K562 (cell line): ENCODE measurements around the gene CAV1. TPM values are rescaled to one million over a fixed set of nuclear protein-coding genes. Genes with fewer than 3 reads are reported as not detected.

Experiments
- BRCA1 ChIP-seq, 2 experiments: fragments of 450-650 bp in 1 of 2; sonication (generic) in 1 of 2; formaldehyde crosslinking in 1 of 2; IDR thresholded peaks; 2 replicates each; pipeline versions ENCODE4 v1.5.0 to v1.6.1; 2017 to 2020; ENCODE audit warnings: mild to moderate bottlenecking in 1 of 2, missing genetic modification reagents in 1 of 2
- BRD9 ChIP-seq: fragments of 450-650 bp; IDR thresholded peaks from 2 replicates; pipeline ENCODE4 v1.6.1; 2018; ENCODE audit warnings: low read depth; ENCODE audit not compliant: partially characterized antibody
- CBFA2T2 ChIP-seq: fragments of 450-650 bp; conservative IDR thresholded peaks from 2 replicates; pipeline ENCODE4 v1.6.1; 2017; ENCODE audit warnings: mild to moderate bottlenecking
- CTCFL ChIP-seq: IDR thresholded peaks from 2 replicates; pipeline ENCODE4 v1.6.1; 2011; ENCODE audit warnings: borderline replicate concordance, low read depth, mild to moderate bottlenecking, moderate library complexity, low read length; ENCODE audit not compliant: insufficient read depth, poor library complexity, severe bottlenecking
- DLX4 ChIP-seq: fragments of 250-450 bp; sonication (Bioruptor Pico); IDR thresholded peaks from 2 replicates; pipeline ENCODE4 v1.6.1; 2021; ENCODE audit warnings: mild to moderate bottlenecking
- ELK1 ChIP-seq: sonication (generic); formaldehyde crosslinking; IDR thresholded peaks from 2 replicates; pipeline ENCODE4 v1.8.1; 2022; ENCODE audit warnings: missing genetic modification reagents
- HMGN3 ChIP-seq: IDR thresholded peaks from 2 replicates; pipeline ENCODE4 v1.6.1; 2011; ENCODE audit warnings: borderline replicate concordance, low read depth, mild to moderate bottlenecking, mixed read lengths, low read length; ENCODE audit not compliant: insufficient read length; ENCODE audit errors: extremely low read depth
- KDM4B ChIP-seq, 2 experiments: fragments of 450-650 bp in 1 of 2; sonication (generic) in 1 of 2; IDR thresholded peaks; 2 replicates each; pipeline ENCODE4 v1.6.1; 2016 to 2017; ENCODE audit warnings: borderline replicate concordance in 2 of 2, antibody characterized with exemption in 1 of 2, low read depth in 1 of 2, mild to moderate bottlenecking in 1 of 2
- L3MBTL2 ChIP-seq: fragments of 450-650 bp; IDR thresholded peaks from 2 replicates; pipeline ENCODE4 v1.6.1; 2016; ENCODE audit warnings: mild to moderate bottlenecking, moderate library complexity
- MTA3 ChIP-seq: fragments of 450-650 bp; formaldehyde crosslinking; IDR thresholded peaks from 2 replicates; pipeline ENCODE4 v1.6.1; 2017; ENCODE audit warnings: mild to moderate bottlenecking, borderline replicate concordance
- NR2C2 ChIP-seq, 2 experiments: fragments of 200-800 bp in 1 of 2; sonication (Bioruptor generic) in 1 of 2; sonication (generic) in 1 of 2; formaldehyde crosslinking in 1 of 2; IDR thresholded peaks; 2 replicates each; pipeline versions ENCODE4 v1.6.1 to v1.8.0; 2016 to 2022; ENCODE audit warnings: mild to moderate bottlenecking in 1 of 2, missing compliant biosample characterization in 1 of 2, missing genetic modification characterization in 1 of 2, missing genetic modification reagents in 1 of 2
- NR2F6 ChIP-seq: fragments of 450-650 bp; formaldehyde crosslinking; IDR thresholded peaks from 2 replicates; pipeline ENCODE4 v1.4.0; 2020; ENCODE audit warnings: mild to moderate bottlenecking
- PCBP2 ChIP-seq: fragments of 200-400 bp; formaldehyde crosslinking; IDR thresholded peaks from 2 replicates; pipeline ENCODE4 v1.6.1; 2018; ENCODE audit warnings: low read length, low read depth, mild to moderate bottlenecking, moderate library complexity; ENCODE audit not compliant: poor library complexity, severe bottlenecking
- PHB2 ChIP-seq: fragments of 450-650 bp; IDR thresholded peaks from 2 replicates; pipeline ENCODE4 v1.6.1; 2017; ENCODE audit warnings: low read depth
- RAD21 ChIP-seq, 2 experiments: fragments of 250-450 bp in 1 of 2; fragments of 450-650 bp in 1 of 2; sonication (Bioruptor Pico) in 1 of 2; formaldehyde crosslinking in 1 of 2; IDR thresholded peaks in 1 of 2; conservative IDR thresholded peaks in 1 of 2; 2 replicates each; pipeline versions ENCODE4 v1.4.0 to v1.8.0; 2020 to 2022; ENCODE audit warnings: mild to moderate bottlenecking in 2 of 2, moderate library complexity in 1 of 2
- SMARCB1 ChIP-seq: IDR thresholded peaks from 2 replicates; pipeline ENCODE4 v1.6.1; 2011; ENCODE audit warnings: improper control_type of control experiment, low read depth; ENCODE audit not compliant: insufficient read length
- SP2 ChIP-seq: IDR thresholded peaks from 2 replicates; pipeline ENCODE4 v1.6.1; 2011; ENCODE audit warnings: mild to moderate bottlenecking, low read depth, low read length, moderate library complexity; ENCODE audit not compliant: poor library complexity, severe bottlenecking; ENCODE audit errors: extremely low read depth
- TCFL5 ChIP-seq: fragments of 250-450 bp; sonication (Bioruptor Pico); conservative IDR thresholded peaks from 2 replicates; pipeline ENCODE4 v1.6.1; 2021; ENCODE audit warnings: mild to moderate bottlenecking, moderate library complexity, matching md5 sums
- TRIM28 ChIP-seq: fragments of 450-650 bp; IDR thresholded peaks from 2 replicates; pipeline ENCODE4 v1.6.1; 2017
- ZNF280A ChIP-seq: fragments of 450-650 bp; IDR thresholded peaks from 2 replicates; pipeline ENCODE4 v1.6.1; 2018; ENCODE audit warnings: mild to moderate bottlenecking, low read depth; ENCODE audit not compliant: partially characterized antibody
- ZNF644 ChIP-seq: fragments of 200-800 bp; sonication (Bioruptor generic); IDR thresholded peaks from 2 replicates; pipeline ENCODE4 v1.6.1; 2016; ENCODE audit warnings: low read depth, missing genetic modification characterization, missing compliant biosample characterization
- polyA plus RNA-seq, 8 experiments: library from polyadenylated mRNA; depleted of rRNA in 4 of 8; stranded (reverse) in 5 of 8; unstranded in 3 of 8; fragments of >200 nt; fragmentation: Nextera tagmentation in 2 of 8; fragmentation: Illumina TruSeq in 1 of 8; extraction: Ambion mirVana in 2 of 8; extraction: Trizol in 1 of 8; gene quantifications; 2 replicates each; pipeline versions ENCODE4 v1.2.1 to v1.2.3, GENCODE V29; 2011 to 2014; ENCODE audit warnings: inconsistent platforms in 1 of 8, missing spikeins in 1 of 8
- total RNA-seq, 7 experiments: library from RNA; depleted of rRNA in 6 of 7; stranded (reverse); fragments of >200 nt in 6 of 7; fragmentation: Illumina TruSeq in 2 of 7; extraction: Trizol in 2 of 7; gene quantifications; 2 replicates each; pipeline versions ENCODE4 v1.2.1 to v1.2.3, GENCODE V29; 2011 to 2021; ENCODE audit warnings: low replicate concordance in 1 of 7

Gene CAV1
- total and polyA plus RNA-seq, 9 of the 15 experiments (the other 6 are each of a cell fraction or from before 2014, with no cell fraction given) = 0.08 to 1.5 (median 0.63) TPM

GRCh38 chr7:116501425-116502167 is 23.2 kb upstream of the CAV1 start (continued):
- TF ChIP-seq SP2 (no peak), DLX4 (CRISPR knock-in tag) (no peak), KDM4B (IDR thresholded peaks at IDR 0.05; ENCODE audit: borderline replicate concordance in 2 of 2, low read depth in 1 of 2) (no peak), PCBP2 (no peak), TCFL5 (CRISPR knock-in tag) (no peak), RAD21 (CRISPR knock-in tag; conservative IDR thresholded peaks at IDR 0.05 in 1 of 2, IDR thresholded peaks at IDR 0.05 in 1 of 2) (no peak; a peak in 1 of 4 replicates), ZNF644 (tag) (0 out of 2 replicates have a peak, but pooled peaks have one; percentile 29), BRD9 (peak; percentile 66), ZNF280A (no peak), SMARCB1 (no peak), NR2F6 (CRISPR knock-in tag) (no peak), PHB2 (no peak), ELK1 (CRISPR knock-in tag) (no peak), CBFA2T2 (peak; percentile 81), CTCFL (no peak), MTA3 (peak; percentile 81; the same call in 1 of the 2 replicates), L3MBTL2 (peak; percentile 38; the same call in 1 of the 2 replicates), BRCA1 (IDR thresholded peaks at IDR 0.05) (no peak), BRCA1 (CRISPR knock-in tag; IDR thresholded peaks at IDR 0.05) (no peak), HMGN3 (peak; percentile 78), TRIM28 (0 out of 2 replicates have a peak, but pooled peaks have one; percentile 18), NR2C2 (CRISPR knock-in tag; IDR thresholded peaks at IDR 0.05) (no peak), NR2C2 (tag; IDR thresholded peaks at IDR 0.05) (no peak)
